Coronary artery (tissue), 2 donors: ENCODE measurements around the gene TSPAN13.
"Not testable (repeated sequence)": the region's sequence is repeated elsewhere in the genome, so short reads cannot be mapped to it uniquely, and the experiment has no call there.

Source experiments
- DNase-seq: peaks from one replicate; pipeline ENCODE4 v3.0.0-alpha.2; 2017; ENCODE audit warnings: low spot score
- H3K27ac ChIP-seq, 2 donors: fragments of 200-600 bp; sonication (generic); one replicate each; pipeline ENCODE4 v1.5.1; 2016 to 2019
- H3K4me3 ChIP-seq: fragments of 200-600 bp; sonication (generic); 2 replicates; pipeline ENCODE4 v1.5.1; 2016; ENCODE audit warnings: mild to moderate bottlenecking, moderate library complexity
- TF ChIP-seq, protein P1 (sequence below): fragments of 200-600 bp; sonication (generic); IDR thresholded peaks from one replicate; pipeline ENCODE4 v1.5.1; 2019; ENCODE audit warnings: antibody characterized with exemption

The TSPAN13 gene

GRCh38 chr7:16759840-16760239 lies 6.3 kb downstream of the TSPAN13 start:
- no peak for DNase-seq
- TF ChIP-seq, protein P1, sequence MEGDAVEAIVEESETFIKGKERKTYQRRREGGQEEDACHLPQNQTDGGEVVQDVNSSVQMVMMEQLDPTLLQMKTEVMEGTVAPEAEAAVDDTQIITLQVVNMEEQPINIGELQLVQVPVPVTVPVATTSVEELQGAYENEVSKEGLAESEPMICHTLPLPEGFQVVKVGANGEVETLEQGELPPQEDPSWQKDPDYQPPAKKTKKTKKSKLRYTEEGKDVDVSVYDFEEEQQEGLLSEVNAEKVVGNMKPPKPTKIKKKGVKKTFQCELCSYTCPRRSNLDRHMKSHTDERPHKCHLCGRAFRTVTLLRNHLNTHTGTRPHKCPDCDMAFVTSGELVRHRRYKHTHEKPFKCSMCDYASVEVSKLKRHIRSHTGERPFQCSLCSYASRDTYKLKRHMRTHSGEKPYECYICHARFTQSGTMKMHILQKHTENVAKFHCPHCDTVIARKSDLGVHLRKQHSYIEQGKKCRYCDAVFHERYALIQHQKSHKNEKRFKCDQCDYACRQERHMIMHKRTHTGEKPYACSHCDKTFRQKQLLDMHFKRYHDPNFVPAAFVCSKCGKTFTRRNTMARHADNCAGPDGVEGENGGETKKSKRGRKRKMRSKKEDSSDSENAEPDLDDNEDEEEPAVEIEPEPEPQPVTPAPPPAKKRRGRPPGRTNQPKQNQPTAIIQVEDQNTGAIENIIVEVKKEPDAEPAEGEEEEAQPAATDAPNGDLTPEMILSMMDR: no peak
- Histone ChIP-seq H3K4me3 (no peak overlapping the region), H3K27ac (no peak overlapping the region)

GRCh38 chr7:16762177-16762576 lies 8.6 kb downstream of the TSPAN13 start:
- no peak overlapping the region for H3K27ac ChIP-seq
- no peak overlapping the region for H3K4me3 ChIP-seq
- TF ChIP-seq, protein P1: no peak
- no peak for DNase-seq

DNA sequence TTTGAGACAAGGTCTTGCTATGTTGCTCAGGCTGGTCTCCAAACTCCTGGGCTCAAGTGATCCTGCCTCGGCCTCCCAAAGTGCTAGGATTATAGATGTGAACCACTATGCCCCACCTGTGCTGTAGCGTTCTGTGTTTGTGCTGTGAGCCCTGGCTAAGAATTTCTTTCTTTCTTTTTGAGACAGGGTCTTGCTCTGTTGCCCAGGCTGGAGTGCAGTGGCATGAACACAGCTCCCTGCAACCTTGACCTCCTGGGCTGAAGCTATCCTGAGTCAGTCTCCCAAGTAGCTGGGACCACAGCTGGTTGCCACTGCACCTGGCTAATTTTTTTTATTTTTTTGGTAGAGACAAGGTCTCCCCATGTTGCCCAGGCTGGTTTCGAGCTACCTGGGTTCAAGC lies 11.4 kb downstream of the TSPAN13 start:
- no peak for DNase-seq
- TF ChIP-seq, protein P1: no peak
- Histone ChIP-seq H3K4me3 (no peak overlapping the region), H3K27ac (no peak overlapping the region)

DNA sequence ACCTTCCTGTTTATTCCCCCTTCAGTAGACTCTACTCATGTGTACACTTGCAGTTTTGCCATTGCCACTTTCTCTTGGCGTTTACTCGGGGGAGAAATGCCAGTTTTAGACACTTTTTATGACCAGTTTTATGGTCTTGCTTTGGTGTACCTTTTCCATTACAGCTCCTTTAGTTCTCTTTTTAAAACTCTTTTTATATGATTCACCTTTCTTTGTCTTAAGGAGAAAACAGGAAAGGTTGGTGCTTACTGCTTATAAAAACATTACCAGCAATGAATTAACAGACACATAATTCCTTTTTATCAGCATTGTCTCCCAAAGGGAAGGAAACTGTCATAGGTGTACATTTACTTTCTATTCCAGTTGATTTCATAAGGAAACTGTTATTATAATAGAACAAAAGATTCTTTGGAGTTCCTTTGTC lies 11.9 kb downstream of the TSPAN13 start:
- Histone ChIP-seq H3K27ac (no peak overlapping the region), H3K4me3 (no peak overlapping the region)
- no peak for DNase-seq
- TF ChIP-seq, protein P1: no peak

DNA sequence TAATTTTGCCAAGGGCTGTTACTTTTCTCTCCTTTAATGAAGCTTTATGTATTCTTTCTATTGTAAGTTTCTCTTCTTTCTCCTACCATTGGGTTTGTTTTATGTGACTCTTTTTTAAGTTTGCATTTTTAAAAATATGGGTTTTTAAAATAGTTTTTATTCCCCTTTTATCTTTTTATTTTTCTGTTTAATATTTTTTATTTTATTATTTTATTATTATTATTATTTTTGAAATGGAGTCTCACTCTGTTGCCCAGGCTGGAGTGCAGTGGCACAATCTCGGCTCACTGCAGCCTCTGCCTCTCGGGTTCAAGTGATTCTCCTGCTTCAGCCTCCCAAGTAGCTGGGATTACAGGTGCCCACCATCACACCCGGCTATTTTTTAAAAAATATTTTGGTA lies 16.4 kb downstream of the TSPAN13 start:
- not testable (repeated sequence) for H3K4me3 ChIP-seq, DNase-seq, H3K27ac ChIP-seq

DNA sequence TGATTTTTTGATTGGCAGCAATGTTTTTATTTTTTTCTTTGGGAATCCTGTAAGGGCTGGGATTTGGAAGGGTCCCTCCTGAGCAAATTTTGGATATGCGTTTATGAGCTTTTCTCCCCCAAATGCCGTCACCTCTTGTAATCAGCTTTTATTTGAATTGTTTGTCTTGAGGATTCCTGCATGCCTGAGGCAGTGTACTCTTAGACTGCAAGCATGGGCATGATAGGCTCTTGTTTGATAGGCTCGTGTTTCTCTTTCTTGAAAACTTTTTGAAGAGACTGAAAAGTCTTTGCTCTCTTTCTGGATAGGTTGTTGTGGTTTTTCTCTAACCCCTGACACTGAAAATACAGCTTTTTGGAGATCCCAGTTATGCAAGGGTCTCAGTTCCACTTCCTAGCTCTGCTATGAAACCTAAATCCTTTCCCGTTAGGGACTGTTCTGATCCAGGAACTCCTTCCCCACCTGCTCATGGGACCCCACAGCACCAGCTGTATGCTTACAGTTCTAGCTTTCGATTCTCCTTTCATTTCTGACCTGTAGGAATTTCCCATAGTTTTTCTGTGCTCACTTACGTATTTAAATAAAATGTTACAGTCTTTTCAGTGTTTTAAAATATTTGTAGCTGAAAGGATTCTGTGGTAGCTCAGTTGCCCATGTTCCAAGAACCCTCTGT lies 17.2 kb downstream of the TSPAN13 start:
- no peak for DNase-seq
- H3K4me3 ChIP-seq: no peak overlapping the region
- H3K27ac ChIP-seq: no peak overlapping the region
- TF ChIP-seq, protein P1: no peak

DNA sequence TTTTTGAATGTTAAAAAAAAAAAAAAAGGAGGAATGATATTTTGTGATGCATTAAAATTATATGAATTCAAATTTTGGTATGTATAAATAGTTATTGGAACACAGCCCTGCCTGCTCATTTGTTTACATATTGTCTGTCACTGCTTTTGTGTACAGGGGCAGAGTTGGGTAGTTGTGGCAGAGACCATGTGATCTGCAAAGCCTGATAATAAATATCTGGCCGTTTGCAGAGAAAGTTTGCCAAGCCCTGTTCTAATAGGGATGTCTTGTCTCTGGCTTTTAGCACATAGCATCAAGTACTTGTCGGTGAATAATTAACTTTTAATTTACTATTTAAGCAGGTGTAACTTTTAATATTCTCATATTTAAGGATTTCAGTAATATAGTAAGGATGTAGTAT lies 19.8 kb downstream of the TSPAN13 start:
- TF ChIP-seq, protein P1: no peak
- Histone ChIP-seq H3K27ac (no peak overlapping the region), H3K4me3 (no peak overlapping the region)
- no peak for DNase-seq

DNA sequence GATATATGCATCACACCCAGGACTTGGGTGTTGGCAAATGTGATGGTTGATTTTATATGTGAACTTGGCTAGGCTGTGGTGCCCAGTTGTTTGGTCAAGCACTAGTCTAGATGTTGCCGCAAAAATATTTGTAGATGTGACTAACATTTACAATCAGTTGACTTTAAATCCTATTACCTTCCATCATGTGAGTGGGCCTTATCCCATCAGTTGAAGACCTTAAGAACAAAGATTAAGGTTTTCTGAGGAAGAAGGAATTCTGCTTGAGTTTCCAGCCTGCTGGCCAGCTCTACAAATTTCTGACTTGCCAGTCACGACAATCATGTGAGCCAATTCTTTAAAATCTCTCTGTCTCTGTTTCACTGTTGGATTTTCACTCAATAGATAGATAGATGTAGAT lies 20.3 kb downstream of the TSPAN13 start:
- Histone ChIP-seq H3K27ac (no peak overlapping the region), H3K4me3 (no peak overlapping the region)
- DNase-seq: no peak
- TF ChIP-seq, protein P1: no peak
